Measurements from ENCODE around the gene IMPA2.

GRCh38 chr18:12076424-12077140 is 95.3 kb downstream of the IMPA2 start:
- TF ChIP-seq CTCF (conservative IDR thresholded peaks at IDR 0.05 in 1 of 2, IDR thresholded peaks at IDR 0.05 in 1 of 2; ENCODE audit: low read depth in 1 of 2, low read length in 2 of 2) (no peak), EZH2 (IDR thresholded peaks at IDR 0.05; ENCODE audit: low read length, missing control alignments) (no peak)

Data from fibroblast of lung (primary cell).